SKM-1 (cell line): ENCODE measurements around the gene KLHL26.
"Not testable (repeated sequence)": the region's sequence is repeated elsewhere in the genome, so short reads cannot be mapped to it uniquely, and the experiment has no call there.

ENCODE experiments used
- DNase-seq: peaks from one replicate; lab custom pipeline; 2025; ENCODE audit not compliant: unreplicated experiment; lab: John Stamatoyannopoulos, UW

The KLHL26 gene

GRCh38 chr19:18662972-18663732 lies 26.3 kb downstream of the KLHL26 start:
- DNase-seq: no peak

GRCh38 chr19:18663940-18664530 lies 27.2 kb downstream of the KLHL26 start:
- DNase-seq: no peak

- DNase-seq: no peak
Measured at GRCh38 chr19:18665771-18666202, 29.0 kb downstream of the KLHL26 start.

- no peak for DNase-seq
Measured at GRCh38 chr19:18666317-18666716, 29.5 kb downstream of the KLHL26 start.

- no peak for DNase-seq
Measured at GRCh38 chr19:18666784-18667183, 30.0 kb downstream of the KLHL26 start.

GRCh38 chr19:18667531-18668251 lies 30.9 kb downstream of the KLHL26 start:
- no peak for DNase-seq

- no peak for DNase-seq
Measured at GRCh38 chr19:18668252-18668631, 31.4 kb downstream of the KLHL26 start.

GRCh38 chr19:18668744-18669523 lies 32.1 kb downstream of the KLHL26 start:
- DNase-seq: no peak

- DNase-seq: no peak
Measured at GRCh38 chr19:18669524-18669817, 32.6 kb downstream of the KLHL26 start.

- no peak for DNase-seq
Measured at GRCh38 chr19:18669883-18670282, 33.1 kb downstream of the KLHL26 start.

- no peak for DNase-seq
Measured at GRCh38 chr19:18670312-18670711, 33.5 kb downstream of the KLHL26 start.

GRCh38 chr19:18671303-18672043 lies 34.6 kb downstream of the KLHL26 start:
- DNase-seq: no peak

GRCh38 chr19:18672044-18672451 lies 35.2 kb downstream of the KLHL26 start:
- no peak for DNase-seq

- no peak for DNase-seq
Measured at GRCh38 chr19:18672606-18673337, 35.9 kb downstream of the KLHL26 start.

- no peak for DNase-seq
Measured at GRCh38 chr19:18674616-18675015, 37.8 kb downstream of the KLHL26 start.

- no peak for DNase-seq
Measured at GRCh38 chr19:18675779-18676178, 39.0 kb downstream of the KLHL26 start.

GRCh38 chr19:18676692-18677091 lies 39.9 kb downstream of the KLHL26 start:
- no peak for DNase-seq

- no peak for DNase-seq
Measured at GRCh38 chr19:18677156-18677555, 40.3 kb downstream of the KLHL26 start.

- not testable (repeated sequence) for DNase-seq
Measured at GRCh38 chr19:18680148-18680547, 43.3 kb downstream of the KLHL26 start.

- no peak for DNase-seq
Measured at GRCh38 chr19:18682807-18683108, 45.9 kb downstream of the KLHL26 start.
